Endothelial cell of umbilical vein (primary cell): Measurements from ENCODE around the gene PGAP3. TPM values are rescaled to one million over a fixed set of nuclear protein-coding genes. Genes with fewer than 3 reads are reported as not detected.

Experiments used
- BruUV-seq: library from RNA; stranded (reverse); fragments of 400-500 nt; replicated peaks from 2 replicates; lab custom pipeline; 2021; lab: Mats Ljungman, UMichigan
- CTCF ChIA-PET: fragments of 300-600, 350-600 bp; sonication (Branson Sonifier 250); formaldehyde crosslinking; loops from one replicate; lab custom pipeline; 2021; ENCODE audit warnings: antibody characterized with exemption, inconsistent platforms; lab: Charles Lee
- POLR2A ChIA-PET: fragments of 300-600, 350-600 bp; sonication (Branson Sonifier 250); formaldehyde crosslinking; loops from one replicate; lab custom pipeline; 2021; ENCODE audit warnings: antibody characterized with exemption, inconsistent platforms; lab: Charles Lee
- DNase-seq: peaks from one replicate; pipeline ENCODE4 v3.0.0-alpha.2; 2011; ENCODE audit warnings: low read depth, low spot score
- FAIRE-seq: peaks from 2 replicates; lab custom pipeline; 2011; peaks lifted over from hg19 to GRCh38; lab: Jason Lieb, UNC
- H2AFZ ChIP-seq: 2 replicates; pipeline ENCODE4 v1.6.0; 2012; ENCODE audit warnings: low read depth, low read length, control low read depth, inconsistent platforms
- H3K27ac ChIP-seq: 2 replicates; pipeline ENCODE4 v1.5.1; 2011; ENCODE audit warnings: low read depth, mild to moderate bottlenecking, control low read depth, low read length, moderate library complexity; ENCODE audit not compliant: insufficient read depth
- H3K27me3 ChIP-seq, 2 experiments: 2 replicates each; pipeline versions ENCODE4 v1.6.0 to v1.6.1; 2011; ENCODE audit warnings: low read length in 2 of 2, mixed read lengths in 1 of 2; ENCODE audit not compliant: control insufficient read depth in 2 of 2, insufficient read depth in 2 of 2
- H3K36me3 ChIP-seq, 2 experiments: 2 replicates in 1 of 2; 3 replicates in 1 of 2; pipeline ENCODE4 v1.5.1; 2011; ENCODE audit warnings: low read length in 2 of 2, mild to moderate bottlenecking in 1 of 2, moderate library complexity in 1 of 2; ENCODE audit not compliant: control insufficient read depth in 2 of 2, insufficient read depth in 2 of 2; ENCODE audit errors: extremely low read depth in 1 of 2
- H3K4me1 ChIP-seq: 3 replicates; pipeline ENCODE4 v1.5.1; 2011; ENCODE audit warnings: mild to moderate bottlenecking, low read length; ENCODE audit not compliant: control insufficient read depth, insufficient read depth; ENCODE audit errors: extremely low read depth
- H3K4me2 ChIP-seq: 2 replicates; pipeline ENCODE4 v1.6.1; 2011; ENCODE audit warnings: low read length, control low read depth, mixed read lengths; ENCODE audit not compliant: insufficient read depth
- H3K4me3 ChIP-seq, 3 experiments: fragments of 200-600 bp in 1 of 3; sonication (generic), shearing (Covaris generic) in 1 of 3; replicated peaks in 1 of 3; 2 replicates each; pipeline ENCODE4 v1.5.1; 2011 to 2016; ENCODE audit warnings: control low read depth in 3 of 3, low read length in 3 of 3, mild to moderate bottlenecking in 2 of 3, inconsistent platforms in 1 of 3, low read depth in 1 of 3, moderate library complexity in 1 of 3; ENCODE audit not compliant: insufficient read depth in 1 of 3
- H3K79me2 ChIP-seq: 2 replicates; pipeline ENCODE4 v1.6.0; 2012; ENCODE audit warnings: low read length, inconsistent platforms; ENCODE audit not compliant: control insufficient read depth, insufficient read depth
- H3K9ac ChIP-seq: replicated peaks from 2 replicates; pipeline ENCODE3; 2011; ENCODE audit warnings: low read length, control low read depth; ENCODE audit not compliant: insufficient read depth; ENCODE audit errors: extremely low read depth
- H3K9me1 ChIP-seq: replicated peaks from 3 replicates; pipeline ENCODE4 v1.6.0; 2011; ENCODE audit warnings: mild to moderate bottlenecking, low read length; ENCODE audit not compliant: control insufficient read depth, insufficient read depth; ENCODE audit errors: extremely low read depth
- H3K9me3 ChIP-seq: replicated peaks from 2 replicates; pipeline ENCODE4 v1.5.1; 2012; ENCODE audit warnings: low read length, inconsistent platforms; ENCODE audit not compliant: control insufficient read depth, insufficient read depth
- H4K20me1 ChIP-seq: replicated peaks from 2 replicates; pipeline ENCODE3; 2011; ENCODE audit warnings: mild to moderate bottlenecking, low read length; ENCODE audit not compliant: control insufficient read depth, insufficient read depth; ENCODE audit errors: extremely low read depth
- CTCF ChIP-seq, 2 donors: IDR thresholded peaks; 1 replicate in 1 of 2; 2 replicates in 1 of 2; pipeline ENCODE4 v1.5.1; 2011; ENCODE audit warnings: low read length in 2 of 2, mild to moderate bottlenecking in 2 of 2, moderate library complexity in 2 of 2, control low read depth in 1 of 2, inconsistent platforms in 1 of 2, low read depth in 1 of 2; ENCODE audit not compliant: insufficient read depth in 1 of 2; ENCODE audit errors: extremely low read depth in 1 of 2
- EZH2 ChIP-seq: IDR thresholded peaks from 2 replicates; pipeline ENCODE4 v1.6.1; 2012; ENCODE audit warnings: borderline replicate concordance, low read depth, mild to moderate bottlenecking, moderate library complexity, low read length, inconsistent platforms; ENCODE audit not compliant: severe bottlenecking
- FOS ChIP-seq: IDR thresholded peaks from 2 replicates; pipeline ENCODE4 v1.6.1; 2011; ENCODE audit warnings: mild to moderate bottlenecking, low read length, moderate library complexity, borderline replicate concordance; ENCODE audit not compliant: insufficient read depth
- GATA2 ChIP-seq: IDR thresholded peaks from 2 replicates; pipeline ENCODE4 v1.7.0; 2011; ENCODE audit warnings: low read depth, mild to moderate bottlenecking, moderate library complexity, mixed read lengths, low read length; ENCODE audit not compliant: insufficient read length, insufficient read depth
- JUN ChIP-seq: IDR thresholded peaks from 2 replicates; pipeline ENCODE4 v1.6.1; 2011; ENCODE audit warnings: borderline replicate concordance, low read depth; ENCODE audit not compliant: insufficient read length, insufficient read depth
- MAX ChIP-seq: IDR thresholded peaks from 2 replicates; pipeline ENCODE4 v1.6.1; 2011; ENCODE audit not compliant: insufficient read depth, insufficient read length
- MYC ChIP-seq: IDR thresholded peaks from one replicate; pipeline ENCODE4 v1.6.1; 2011; ENCODE audit warnings: mild to moderate bottlenecking, low read depth, low read length
- POLR2A ChIP-seq: IDR thresholded peaks from 2 replicates; pipeline ENCODE4 v1.6.1; 2012; ENCODE audit warnings: low read depth, mild to moderate bottlenecking, control low read depth, low read length
- POLR2AphosphoS5 ChIP-seq: IDR thresholded peaks from 2 replicates; pipeline ENCODE4 v1.6.1; 2012; ENCODE audit warnings: low read depth, mild to moderate bottlenecking, control low read depth, low read length, moderate library complexity; ENCODE audit not compliant: insufficient read depth
- dilution Hi-C: fragments of 300-500 bp; cut with MboI; formaldehyde crosslinking; loops from one replicate; pipeline ENCODE4 v1.15.0; 2019; ENCODE audit warnings: low sequenced_read_pairs; ENCODE audit not compliant: extremely low pct_ligation_motif_present
- intact Hi-C: fragments of 100-400 bp; cut with micrococcal nuclease; formaldehyde crosslinking; loops from one replicate; pipeline ENCODE4 v1.10.0; 2022
- polyA plus RNA-seq, 4 experiments: library from polyadenylated mRNA; depleted of rRNA in 3 of 4; stranded (reverse) in 3 of 4; unstranded in 1 of 4; fragments of >200 nt; gene quantifications; 2 replicates each; pipeline versions ENCODE4 v1.2.1 to v1.2.3, GENCODE V29; 2011 to 2012; ENCODE audit warnings: missing spikeins in 1 of 4
- total RNA-seq: library from RNA; stranded (reverse); gene quantifications from 2 replicates; pipeline ENCODE4 v1.2.3, GENCODE V29; 2021

The PGAP3 gene
- total and polyA plus RNA-seq, 2 donors (not counting 3 experiments of a cell fraction or from before 2014, with no cell fraction given), result 6.4 to 14.9 TPM

GRCh38 chr17:39696731-39697130, 8.9 kb upstream of the PGAP3 start:
- no TSS peak for BruUV-seq
- H3K9ac ChIP-seq, result no peak overlapping the region
- no peaks in the 10 kb centered on the region for H3K9me1 ChIP-seq
- no peaks in the 10 kb centered on the region for H3K36me3 ChIP-seq
- no peak overlapping the region for H3K4me2 ChIP-seq
- H3K27me3 ChIP-seq, result peaks cover 0 to 2% of the 10 kb centered on the region in 2 experiments
- H3K4me1 ChIP-seq, result no peaks in the 10 kb centered on the region
- DNase-seq (no peak), FAIRE-seq (no peak)
- ChIA-PET POLR2A (no interaction called here), CTCF (interaction anchor here (1.0 to 1.1 kb wide), 2 partner anchors 31 to 75 kb away, joined by 3 read pairs; partner anchors contain the start of gene TCAP)
- H3K4me3 ChIP-seq, result no peak overlapping the region
- no peaks in the 10 kb centered on the region for H4K20me1 ChIP-seq
- TF ChIP-seq FOS (no peak), CTCF (IDR thresholded peaks at IDR 0.05; ENCODE audit: extremely low read depth in 1 of 2, insufficient read depth in 1 of 2, low read depth in 1 of 2, low read length in 2 of 2) (no peak), MAX (no peak)
- intact Hi-C loops, result no loop called here
- no peak overlapping the region for H3K27ac ChIP-seq
- no peak overlapping the region for H2AFZ ChIP-seq
- dilution Hi-C loops, result no loop called here
- H3K79me2 ChIP-seq, result no peaks in the 10 kb centered on the region
- no peaks in the 10 kb centered on the region for H3K9me3 ChIP-seq

GRCh38 chr17:39695089-39695474, 7.2 kb upstream of the PGAP3 start:
- Histone ChIP-seq H3K79me2 (no peaks in the 10 kb centered on the region), H3K4me3 (no peak overlapping the region), H3K4me1 (no peaks in the 10 kb centered on the region), H3K36me3 (no peaks in the 10 kb centered on the region), H3K4me2 (no peak overlapping the region), H3K9me1 (no peaks in the 10 kb centered on the region), H3K27ac (no peak overlapping the region), H3K27me3 (no peaks in the 10 kb centered on the region), H2AFZ (no peak overlapping the region), H3K9me3 (no peaks in the 10 kb centered on the region), H3K9ac (no peak overlapping the region), H4K20me1 (no peaks in the 10 kb centered on the region)
- DNase-seq, result no peak
- no TSS peak for BruUV-seq
- no peak for FAIRE-seq
- ChIA-PET CTCF (interaction anchor here (0.8 to 1.5 kb wide), 4 partner anchors 24 to 73 kb away, joined by 3 read pairs; no protein-coding TSS in a partner anchor), POLR2A (no interaction called here)
- dilution Hi-C loops (no loop called here), intact Hi-C loops (no loop called here)
- TF ChIP-seq FOS, result no peak
- no peak for TF ChIP-seq MAX
- no peak for TF ChIP-seq EZH2
- TF ChIP-seq GATA2, result no peak
- TF ChIP-seq POLR2A, result no peak
- TF ChIP-seq POLR2AphosphoS5, result no peak
- no peak for TF ChIP-seq MYC
- TF ChIP-seq JUN, result no peak
- no peak for TF ChIP-seq CTCF (IDR thresholded peaks at IDR 0.05; ENCODE audit: extremely low read depth in 1 of 2, insufficient read depth in 1 of 2, low read depth in 1 of 2, low read length in 2 of 2)
